RWPE1 (cell line): ENCODE measurements around the gene BMP6.

Experiments used
- CTCF ChIA-PET: fragments of 350-600 bp; sonication (Branson Sonifier 250); formaldehyde crosslinking; extraction: SDS; loops from one replicate; lab custom pipeline; 2021; lab: Yijun Ruan, JAX
- POLR2A ChIA-PET: fragments of 400-600 bp; formaldehyde crosslinking; extraction: SDS; loops from one replicate; lab custom pipeline; 2020; ENCODE audit warnings: antibody characterized with exemption; ENCODE audit not compliant: low non-redundant PET; lab: Yijun Ruan, JAX
- DNase-seq: peaks from one replicate; pipeline ENCODE4 v3.0.0; 2012; ENCODE audit warnings: low spot score
- H3K27ac ChIP-seq: fragments of 450-650 bp; 2 replicates; pipeline ENCODE4 v1.5.1; 2017
- TF ChIP-seq, protein P1 (sequence below): fragments of 450-650 bp; conservative IDR thresholded peaks from 2 replicates; pipeline ENCODE4 v1.5.1; 2017; ENCODE audit warnings: low read depth, mild to moderate bottlenecking

The BMP6 gene

DNA sequence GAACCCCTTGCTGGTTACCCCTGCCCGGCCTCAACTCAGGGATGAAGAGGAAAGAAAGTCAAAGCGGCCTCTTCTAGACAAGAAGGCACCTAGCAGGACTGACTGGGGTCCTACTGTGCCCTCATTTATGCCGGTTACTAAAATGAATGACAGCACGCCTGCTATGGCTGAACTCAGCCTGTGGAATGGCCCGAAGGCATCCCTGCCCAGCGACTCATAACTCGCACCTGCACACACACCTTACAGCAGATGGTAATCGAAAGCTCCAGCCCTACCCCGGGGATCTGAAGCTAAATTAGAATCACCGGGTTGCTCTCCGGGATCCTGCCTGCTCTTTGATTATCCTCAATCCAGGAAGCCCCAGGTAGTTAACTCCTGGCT lies 185.4 kb downstream of the BMP6 start:
- ChIA-PET POLR2A (no interaction called here), CTCF (interaction anchor here (0.7 kb wide), 1 partner anchor 148 kb away, joined by 3 read pairs; no protein-coding TSS in a partner anchor)
- peak overlapping the region; percentile 76 for H3K27ac ChIP-seq
- TF ChIP-seq, protein P1, sequence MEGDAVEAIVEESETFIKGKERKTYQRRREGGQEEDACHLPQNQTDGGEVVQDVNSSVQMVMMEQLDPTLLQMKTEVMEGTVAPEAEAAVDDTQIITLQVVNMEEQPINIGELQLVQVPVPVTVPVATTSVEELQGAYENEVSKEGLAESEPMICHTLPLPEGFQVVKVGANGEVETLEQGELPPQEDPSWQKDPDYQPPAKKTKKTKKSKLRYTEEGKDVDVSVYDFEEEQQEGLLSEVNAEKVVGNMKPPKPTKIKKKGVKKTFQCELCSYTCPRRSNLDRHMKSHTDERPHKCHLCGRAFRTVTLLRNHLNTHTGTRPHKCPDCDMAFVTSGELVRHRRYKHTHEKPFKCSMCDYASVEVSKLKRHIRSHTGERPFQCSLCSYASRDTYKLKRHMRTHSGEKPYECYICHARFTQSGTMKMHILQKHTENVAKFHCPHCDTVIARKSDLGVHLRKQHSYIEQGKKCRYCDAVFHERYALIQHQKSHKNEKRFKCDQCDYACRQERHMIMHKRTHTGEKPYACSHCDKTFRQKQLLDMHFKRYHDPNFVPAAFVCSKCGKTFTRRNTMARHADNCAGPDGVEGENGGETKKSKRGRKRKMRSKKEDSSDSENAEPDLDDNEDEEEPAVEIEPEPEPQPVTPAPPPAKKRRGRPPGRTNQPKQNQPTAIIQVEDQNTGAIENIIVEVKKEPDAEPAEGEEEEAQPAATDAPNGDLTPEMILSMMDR = no peak
- DNase-seq = peak; percentile 39

DNA sequence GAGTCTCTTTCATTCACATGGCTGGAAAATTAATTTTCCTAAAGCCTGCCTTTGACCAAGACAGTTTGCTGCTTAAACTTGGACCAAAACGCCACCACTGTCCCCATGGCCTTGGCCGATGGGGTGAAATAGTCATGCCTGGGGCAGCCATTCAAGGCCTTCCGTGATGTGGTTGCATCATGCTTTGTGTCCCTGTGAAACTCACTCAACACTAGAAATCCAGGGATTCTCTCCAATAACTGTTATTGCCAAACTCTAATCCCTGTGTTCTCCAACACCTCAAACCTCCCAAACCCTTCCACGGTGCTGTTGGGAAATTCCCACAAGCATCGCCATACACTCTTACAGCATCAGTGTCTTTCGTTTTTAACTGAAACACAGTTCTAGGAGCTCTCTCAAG lies 186.1 kb downstream of the BMP6 start:
- POLR2A ChIA-PET = no interaction called here

DNA sequence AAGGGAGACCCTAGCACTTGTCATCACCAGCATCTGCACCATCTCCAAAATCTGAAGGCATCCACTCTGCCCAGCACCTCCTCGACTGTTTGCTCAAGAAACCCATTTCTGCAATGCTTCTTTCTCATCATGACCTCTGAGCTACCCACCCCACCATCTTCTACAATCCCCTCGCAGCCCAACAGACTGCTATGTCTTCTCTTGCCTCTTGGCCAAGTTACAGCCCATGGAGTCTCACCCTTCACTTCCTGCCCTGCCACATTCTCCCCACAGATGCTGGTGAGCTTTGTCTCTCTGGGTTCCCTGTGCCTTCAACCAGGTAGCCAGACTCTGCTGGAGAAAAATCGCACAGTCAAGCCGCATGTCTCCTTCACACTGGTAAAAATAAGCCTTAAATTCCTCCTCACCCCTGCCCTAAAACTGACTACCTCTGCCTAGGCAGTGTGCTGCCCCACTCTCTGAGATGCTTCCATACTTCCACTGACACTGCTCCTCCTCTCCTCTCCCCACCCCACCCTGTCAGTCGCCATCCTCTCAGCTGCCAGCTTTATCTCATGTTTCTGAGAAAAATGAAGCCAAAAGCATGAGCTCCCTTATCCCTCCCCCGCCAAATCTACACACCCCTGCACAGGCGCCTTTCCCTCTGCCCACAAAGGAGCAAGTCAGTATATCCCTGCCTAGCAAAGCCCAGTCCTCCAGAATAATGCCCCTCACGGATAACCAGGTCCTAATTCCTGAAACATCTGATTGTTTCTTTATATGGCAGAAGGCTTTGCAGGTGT lies 187.0 kb downstream of the BMP6 start:
- DNase-seq = no peak
- ChIA-PET POLR2A (no interaction called here), CTCF (interaction anchor here (0.6 kb wide), 1 partner anchor 147 kb away, joined by 3 read pairs; no protein-coding TSS in a partner anchor)
- TF ChIP-seq, protein P1 = no peak
- H3K27ac ChIP-seq = no peak overlapping the region

More for the DNA sequence above, 186.1 kb downstream of the BMP6 start:
- H3K27ac ChIP-seq = no peak overlapping the region
- TF ChIP-seq, protein P1 = no peak
- no peak for DNase-seq
- CTCF ChIA-PET = no interaction called here

DNA sequence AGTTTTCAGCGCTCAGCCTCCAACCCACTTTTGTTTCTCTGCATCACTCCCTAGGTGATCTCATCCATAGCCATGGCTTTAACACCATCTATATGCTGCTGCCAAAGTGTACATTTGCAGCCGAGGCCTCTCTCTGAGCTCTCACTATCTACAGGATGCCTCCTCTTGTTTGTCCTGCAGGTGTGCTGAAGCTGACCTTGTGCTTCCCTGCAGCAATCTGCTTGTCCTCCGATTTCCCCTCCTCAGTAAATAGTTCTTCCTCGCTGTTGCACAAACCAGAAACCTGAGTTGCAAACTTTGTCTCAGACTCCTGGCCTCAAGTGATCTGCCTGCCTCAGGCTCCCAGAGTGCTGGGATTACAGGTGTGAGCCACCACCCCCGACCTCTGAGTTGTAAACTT lies 188.4 kb downstream of the BMP6 start:
- no peak for DNase-seq
- TF ChIP-seq, protein P1 = no peak
- CTCF ChIA-PET = interaction anchor here (0.5 kb wide), 1 partner anchor 13 kb away, joined by 3 read pairs; no protein-coding TSS in a partner anchor
- H3K27ac ChIP-seq = no peak overlapping the region
- POLR2A ChIA-PET = no interaction called here

DNA sequence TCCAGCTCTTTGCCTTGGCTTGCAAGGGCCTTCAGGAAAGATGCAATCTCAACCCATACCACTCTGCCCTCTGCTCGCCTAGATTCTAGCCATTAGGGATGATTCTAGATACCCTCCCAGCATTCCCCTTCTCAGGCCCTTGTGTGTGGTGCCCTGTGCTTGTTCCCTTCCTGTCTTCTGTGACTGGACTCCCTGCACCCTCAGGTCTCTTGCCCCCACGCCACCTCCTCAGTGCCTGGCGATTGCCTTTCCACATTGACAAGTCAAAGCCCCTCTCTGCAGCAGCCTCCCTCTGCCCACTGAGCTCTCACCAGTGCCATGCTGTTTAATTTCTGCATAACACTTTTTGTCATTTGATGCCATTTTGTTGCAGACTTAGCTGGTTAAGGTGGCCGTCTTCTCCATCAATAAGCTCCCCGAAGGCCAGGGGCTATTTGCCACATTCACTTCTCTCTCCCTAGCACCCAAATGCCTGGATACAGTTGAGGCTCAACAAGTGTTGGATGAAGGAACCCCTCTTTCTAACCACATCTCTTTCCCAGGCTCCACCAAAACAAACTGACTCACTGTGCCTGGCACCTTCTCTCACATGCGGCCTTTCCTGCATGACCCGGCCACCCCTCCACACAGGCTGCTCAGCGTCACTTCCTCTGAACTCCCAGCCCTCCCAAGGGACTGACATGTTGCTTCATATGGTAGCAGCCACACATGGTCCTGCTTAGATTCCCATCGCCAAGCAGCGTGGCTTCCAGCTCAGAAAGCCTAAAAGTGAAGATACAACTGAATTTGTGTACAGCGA lies 189.3 kb downstream of the BMP6 start:
- ChIA-PET POLR2A (no interaction called here), CTCF (no interaction called here)
- no peak for DNase-seq
- TF ChIP-seq, protein P1 = no peak
- no peak overlapping the region for H3K27ac ChIP-seq

DNA sequence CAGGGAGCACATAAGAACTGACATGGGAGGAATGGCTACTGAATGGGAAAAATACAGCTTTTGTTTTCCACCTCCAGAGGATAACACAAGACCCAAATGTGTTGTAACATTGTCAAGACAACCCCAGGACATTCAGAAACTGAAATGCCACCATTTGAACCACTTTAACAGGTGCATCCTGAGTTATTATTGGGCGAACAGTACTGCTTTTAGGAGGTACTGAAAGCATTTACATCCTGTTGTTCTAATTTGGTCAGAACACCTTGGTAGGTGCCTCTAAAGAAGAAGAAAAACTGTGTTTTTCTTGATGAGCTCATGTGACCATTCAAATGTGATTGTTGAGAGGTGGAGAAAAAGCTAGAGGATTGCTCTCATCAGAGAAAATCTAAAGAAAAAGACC lies 191.1 kb downstream of the BMP6 start:
- CTCF ChIA-PET = no interaction called here
- TF ChIP-seq, protein P1 = no peak
- no peak overlapping the region for H3K27ac ChIP-seq
- DNase-seq = no peak
- POLR2A ChIA-PET = no interaction called here
